HG02623 (cell line): ENCODE results near the gene RFPL3.
"Not testable (repeated sequence)": the region's sequence is repeated elsewhere in the genome, so short reads cannot be mapped to it uniquely, and the experiment has no call there.

Experiments
- ATAC-seq: cut with Tn5 transposase; IDR thresholded peaks from one replicate; pipeline ENCODE4 v1.9.1; 2021; ENCODE audit warnings: moderate library complexity; ENCODE audit not compliant: unreplicated experiment

RFPL3 gene

GRCh38 chr22:32357567-32357966 is at the start of gene RFPL3:
RFPL3 (plus strand) TSS chr22:32357867; CDS start chr22:32358072, 205 bp downstream.
- not testable (repeated sequence) for ATAC-seq

- ATAC-seq = no peak
Measured at GRCh38 chr22:32308191-32308590, 49.5 kb upstream of the RFPL3 start.

GRCh38 chr22:32308934-32309333 is 48.7 kb upstream of the RFPL3 start:
- ATAC-seq = no peak

GRCh38 chr22:32309585-32310251 is 47.9 kb upstream of the RFPL3 start:
- ATAC-seq = no peak

GRCh38 chr22:32310777-32311176 is 46.9 kb upstream of the RFPL3 start:
- no peak for ATAC-seq

- no peak for ATAC-seq
Measured at GRCh38 chr22:32311551-32312071, 46.1 kb upstream of the RFPL3 start.

GRCh38 chr22:32312748-32313147 is 44.9 kb upstream of the RFPL3 start:
- ATAC-seq = no peak

GRCh38 chr22:32313532-32313931 is 44.1 kb upstream of the RFPL3 start:
- ATAC-seq = no peak

GRCh38 chr22:32317524-32317923 is 40.1 kb upstream of the RFPL3 start:
- ATAC-seq = no peak

- ATAC-seq = no peak
Measured at GRCh38 chr22:32318361-32318760, 39.3 kb upstream of the RFPL3 start.

- ATAC-seq = no peak
Measured at GRCh38 chr22:32319861-32320406, 37.7 kb upstream of the RFPL3 start.

GRCh38 chr22:32322986-32323385 is 34.7 kb upstream of the RFPL3 start:
- ATAC-seq = no peak

GRCh38 chr22:32323513-32324164 is 34.0 kb upstream of the RFPL3 start:
- ATAC-seq = no peak

GRCh38 chr22:32324505-32325415 is 32.9 kb upstream of the RFPL3 start:
- no peak for ATAC-seq

- no peak for ATAC-seq
Measured at GRCh38 chr22:32325416-32325801, 32.3 kb upstream of the RFPL3 start.

- no peak for ATAC-seq
Measured at GRCh38 chr22:32325811-32326237, 31.8 kb upstream of the RFPL3 start.

- ATAC-seq = no peak
Measured at GRCh38 chr22:32326647-32327046, 31.0 kb upstream of the RFPL3 start.

GRCh38 chr22:32327066-32327465 is 30.6 kb upstream of the RFPL3 start:
- no peak for ATAC-seq

- ATAC-seq = no peak
Measured at GRCh38 chr22:32327596-32328171, 30.0 kb upstream of the RFPL3 start.

GRCh38 chr22:32328306-32329201 is 29.1 kb upstream of the RFPL3 start:
- ATAC-seq = no peak
